K562 (cell line): ENCODE results near the gene TBX6. TPM values are rescaled to one million over a fixed set of nuclear protein-coding genes. Genes with fewer than 3 reads are reported as not detected.

ENCODE experiments used
- ATAC-seq: fragments of 200-7000 bp; cut with Tn5 transposase; 3 replicates; pipeline ENCODE4 v1.9.1; 2020; ENCODE audit warnings: moderate library complexity
- BruUV-seq: library from RNA; stranded (reverse); fragments of 400-500 nt; replicated peaks from 2 replicates; lab custom pipeline; 2021; lab: Mats Ljungman, UMichigan
- CTCF ChIA-PET: fragments of 300-600 bp; formaldehyde crosslinking; extraction: SDS; loops from one replicate; lab custom pipeline; 2021; ENCODE audit warnings: low intra/inter-chr PET ratio; lab: Yijun Ruan, JAX
- POLR2A ChIA-PET: fragments of 300-600, 350-650 bp; sonication (Branson Sonifier 250); formaldehyde crosslinking; extraction: SDS; loops from one replicate; lab custom pipeline; 2021; ENCODE audit warnings: antibody characterized with exemption, inconsistent platforms; lab: Yijun Ruan, JAX
- DNase-seq, 4 experiments: peaks; one replicate each; pipeline versions ENCODE4 v3.0.0 to v3.0.0-alpha.2; 2011 to 2018; ENCODE audit warnings: low spot score in 3 of 4, mixed read lengths in 3 of 4; ENCODE audit errors: extremely low read depth in 1 of 4
- FAIRE-seq: peaks from 2 replicates; lab custom pipeline; 2011; peaks lifted over from hg19 to GRCh38; lab: Jason Lieb, UNC
- H2AFZ ChIP-seq: 2 replicates; pipeline ENCODE4 v1.6.0; 2011; ENCODE audit warnings: low read depth, low read length, control low read depth, inconsistent platforms
- H3K27ac ChIP-seq: fragments of 200-600 bp; 3 replicates; pipeline ENCODE4 v1.8.0; 2011; ENCODE audit warnings: low read depth, mild to moderate bottlenecking, control low read depth, inconsistent platforms, low read length, moderate library complexity, mixed read lengths; ENCODE audit errors: extremely low read depth
- H3K27me3 ChIP-seq, 2 experiments: fragments of 300-600 bp in 1 of 2; 2 replicates in 1 of 2; 3 replicates in 1 of 2; pipeline versions ENCODE4 v1.6.0 to v1.8.0; 2011; ENCODE audit warnings: inconsistent platforms in 2 of 2, low read length in 2 of 2, mild to moderate bottlenecking in 1 of 2, mixed read lengths in 1 of 2, moderate library complexity in 1 of 2; ENCODE audit not compliant: control insufficient read depth in 2 of 2, insufficient read depth in 2 of 2
- H3K36me3 ChIP-seq: fragments of 300-600 bp; 3 replicates; pipeline ENCODE4 v1.8.0; 2011; ENCODE audit warnings: mild to moderate bottlenecking, low read length, inconsistent platforms; ENCODE audit not compliant: control insufficient read depth, insufficient read depth
- H3K4me1 ChIP-seq, 2 experiments: fragments of 200-600 bp in 1 of 2; replicated peaks in 1 of 2; 2 replicates in 1 of 2; 3 replicates in 1 of 2; pipeline versions ENCODE4 v1.5.1 to v1.8.0; 2011; ENCODE audit warnings: inconsistent platforms in 2 of 2, low read length in 2 of 2, mild to moderate bottlenecking in 1 of 2, mixed read lengths in 1 of 2, moderate library complexity in 1 of 2; ENCODE audit not compliant: control insufficient read depth in 2 of 2, insufficient read depth in 2 of 2
- H3K4me2 ChIP-seq: 2 replicates; pipeline ENCODE4 v1.6.1; 2011; ENCODE audit warnings: low read length, control low read depth, inconsistent platforms, mixed read lengths; ENCODE audit not compliant: insufficient read depth
- H3K4me3 ChIP-seq: fragments of 200-600 bp; sonication (generic), shearing (Covaris generic); 2 replicates; pipeline ENCODE4 v1.5.1; 2016; ENCODE audit warnings: control low read depth, inconsistent platforms
- H3K79me2 ChIP-seq: fragments of 200-600 bp; 3 replicates; pipeline ENCODE4 v1.8.0; 2011; ENCODE audit warnings: low read length, inconsistent platforms; ENCODE audit not compliant: control insufficient read depth, insufficient read depth
- H3K9ac ChIP-seq, 2 experiments: 2 replicates each; pipeline versions ENCODE4 v1.6.0 to v1.6.1; 2011; ENCODE audit warnings: low read depth in 2 of 2, low read length in 2 of 2, control low read depth in 1 of 2, inconsistent platforms in 1 of 2, mild to moderate bottlenecking in 1 of 2, mixed read lengths in 1 of 2; ENCODE audit not compliant: insufficient read depth in 1 of 2
- H3K9me1 ChIP-seq: one replicate; pipeline ENCODE4 v1.6.0; 2011; ENCODE audit warnings: inconsistent platforms, mild to moderate bottlenecking, low read length, moderate library complexity; ENCODE audit not compliant: control insufficient read depth, insufficient read depth
- H3K9me3 ChIP-seq: replicated peaks from 2 replicates; pipeline ENCODE4 v1.5.1; 2011; ENCODE audit warnings: low read depth, low read length, inconsistent platforms; ENCODE audit not compliant: control insufficient read depth, insufficient read depth
- H4K20me1 ChIP-seq: replicated peaks from 2 replicates; pipeline ENCODE4 v1.6.1; 2011; ENCODE audit warnings: low read length, inconsistent platforms, mixed read lengths; ENCODE audit not compliant: control insufficient read depth, insufficient read depth
- CEBPB ChIP-seq: fragments of 450-650 bp; IDR thresholded peaks from 2 replicates; pipeline ENCODE4 v1.6.1; 2016; ENCODE audit warnings: missing genetic modification characterization, missing compliant biosample characterization
- CXXC5 ChIP-seq: fragments of 250-450 bp; sonication (Bioruptor Pico); IDR thresholded peaks from 2 replicates; pipeline ENCODE4 v1.8.0; 2022; ENCODE audit warnings: inconsistent platforms, mild to moderate bottlenecking, moderate library complexity
- FIP1L1 ChIP-seq: fragments of 200-400 bp; formaldehyde crosslinking; IDR thresholded peaks from 2 replicates; pipeline ENCODE4 v1.6.1; 2018; ENCODE audit warnings: mild to moderate bottlenecking, low read depth, low read length; ENCODE audit not compliant: poor library complexity, severe bottlenecking
- FOSL1 ChIP-seq: fragments of 200-800 bp; sonication (Bioruptor generic); conservative IDR thresholded peaks from 2 replicates; pipeline ENCODE4 v1.6.1; 2016; ENCODE audit warnings: missing genetic modification characterization, missing compliant biosample characterization
- HLTF ChIP-seq: fragments of 450-650 bp; IDR thresholded peaks from 2 replicates; pipeline ENCODE4 v1.6.1; 2016
- HMG20B ChIP-seq: fragments of 250-450 bp; sonication (Bioruptor Pico); IDR thresholded peaks from 2 replicates; pipeline ENCODE4 v1.5.0; 2021; ENCODE audit warnings: mild to moderate bottlenecking
- IFI16 ChIP-seq: fragments of 250-450 bp; sonication (Bioruptor Pico); IDR thresholded peaks from 2 replicates; pipeline ENCODE4 v2.1.2; 2022; ENCODE audit warnings: mild to moderate bottlenecking, inconsistent platforms
- POLR2G ChIP-seq: fragments of 200-400 bp; formaldehyde crosslinking; IDR thresholded peaks from 2 replicates; pipeline ENCODE4 v1.6.1; 2017; ENCODE audit warnings: low read depth, mild to moderate bottlenecking, antibody characterized with exemption, low read length, moderate library complexity
- RBFOX2 ChIP-seq: fragments of 200-400 bp; formaldehyde crosslinking; IDR thresholded peaks from 2 replicates; pipeline ENCODE4 v1.6.1; 2017; ENCODE audit warnings: low read depth, mild to moderate bottlenecking, low read length, moderate library complexity
- SP1 ChIP-seq: sonication (generic); formaldehyde crosslinking; IDR thresholded peaks from 2 replicates; pipeline ENCODE4 v1.8.1; 2022; ENCODE audit warnings: mild to moderate bottlenecking, missing genetic modification reagents
- SRSF7 ChIP-seq: fragments of 200-400 bp; formaldehyde crosslinking; optimal IDR thresholded peaks from 2 replicates; pipeline ENCODE3; 2017; ENCODE audit warnings: mild to moderate bottlenecking, low read depth, low read length
- TOE1 ChIP-seq, 2 experiments: fragments of 450-650 bp in 1 of 2; sonication (generic) in 1 of 2; formaldehyde crosslinking in 1 of 2; IDR thresholded peaks; 2 replicates each; pipeline versions ENCODE4 v1.7.1 to v1.8.0; 2016 to 2022; ENCODE audit warnings: borderline replicate concordance in 2 of 2, mild to moderate bottlenecking in 2 of 2, antibody characterized with exemption in 1 of 2, inconsistent platforms in 1 of 2, low read depth in 1 of 2, missing genetic modification reagents in 1 of 2, moderate library complexity in 1 of 2
- ZNF282 ChIP-seq: sonication (generic); formaldehyde crosslinking; IDR thresholded peaks from 2 replicates; pipeline ENCODE4 v1.8.1; 2023; ENCODE audit warnings: missing genetic modification reagents
- WGBS: fragments of 100-300 bp; shearing (Covaris generic); methylation state at CpG from one replicate; pipeline ENCODE4 v1.1.6; 2016; ENCODE audit warnings: low coverage, mixed read lengths; ENCODE audit not compliant: insufficient coverage; ENCODE audit errors: missing lambda C conversion rate; 5-methylcytosine and 5-hydroxymethylcytosine counted together
- in situ Hi-C: fragments of 300-500 bp; cut with MboI; formaldehyde crosslinking; loops from 4 replicates; pipeline ENCODE4 v1.15.0; 2018; ENCODE audit warnings: inconsistent platforms, mixed read lengths
- intact Hi-C: fragments of 100-400 bp; cut with micrococcal nuclease; formaldehyde crosslinking; loops from 2 replicates; pipeline ENCODE4 v1.14.2; 2022
- polyA plus RNA-seq, 8 experiments: library from polyadenylated mRNA; depleted of rRNA in 4 of 8; stranded (reverse) in 5 of 8; unstranded in 3 of 8; fragments of >200 nt; fragmentation: Nextera tagmentation in 2 of 8; fragmentation: Illumina TruSeq in 1 of 8; extraction: Ambion mirVana in 2 of 8; extraction: Trizol in 1 of 8; gene quantifications; 2 replicates each; pipeline versions ENCODE4 v1.2.1 to v1.2.3, GENCODE V29; 2011 to 2014; ENCODE audit warnings: inconsistent platforms in 1 of 8, missing spikeins in 1 of 8
- total RNA-seq, 7 experiments: library from RNA; depleted of rRNA in 6 of 7; stranded (reverse); fragments of >200 nt in 6 of 7; fragmentation: Illumina TruSeq in 2 of 7; extraction: Trizol in 2 of 7; gene quantifications; 2 replicates each; pipeline versions ENCODE4 v1.2.1 to v1.2.3, GENCODE V29; 2011 to 2021; ENCODE audit warnings: low replicate concordance in 1 of 7
- TF ChIP-seq, protein P1 (sequence below), 3 experiments: fragments of 200-800 bp in 1 of 3; fragments of 250-450 bp in 1 of 3; fragments of 450-650 bp in 1 of 3; sonication (Bioruptor Pico) in 1 of 3; sonication (Bioruptor generic) in 1 of 3; formaldehyde crosslinking in 1 of 3; IDR thresholded peaks; 2 replicates each; pipeline versions ENCODE4 v1.6.1 to v1.8.0; 2016 to 2022; ENCODE audit warnings: mild to moderate bottlenecking in 2 of 3, missing genetic modification characterization in 2 of 3, missing compliant biosample characterization in 1 of 3, moderate library complexity in 1 of 3
- TF ChIP-seq, protein P2 (sequence below): fragments of 450-650 bp; IDR thresholded peaks from 2 replicates; pipeline ENCODE4 v1.6.1; 2016; ENCODE audit warnings: antibody characterized with exemption

The TBX6 gene
- total and polyA plus RNA-seq, 9 of the 15 experiments (the other 6 are each of a cell fraction or from before 2014, with no cell fraction given): 0.07 to 0.58 (median 0.11) TPM; not detected in 2

DNA sequence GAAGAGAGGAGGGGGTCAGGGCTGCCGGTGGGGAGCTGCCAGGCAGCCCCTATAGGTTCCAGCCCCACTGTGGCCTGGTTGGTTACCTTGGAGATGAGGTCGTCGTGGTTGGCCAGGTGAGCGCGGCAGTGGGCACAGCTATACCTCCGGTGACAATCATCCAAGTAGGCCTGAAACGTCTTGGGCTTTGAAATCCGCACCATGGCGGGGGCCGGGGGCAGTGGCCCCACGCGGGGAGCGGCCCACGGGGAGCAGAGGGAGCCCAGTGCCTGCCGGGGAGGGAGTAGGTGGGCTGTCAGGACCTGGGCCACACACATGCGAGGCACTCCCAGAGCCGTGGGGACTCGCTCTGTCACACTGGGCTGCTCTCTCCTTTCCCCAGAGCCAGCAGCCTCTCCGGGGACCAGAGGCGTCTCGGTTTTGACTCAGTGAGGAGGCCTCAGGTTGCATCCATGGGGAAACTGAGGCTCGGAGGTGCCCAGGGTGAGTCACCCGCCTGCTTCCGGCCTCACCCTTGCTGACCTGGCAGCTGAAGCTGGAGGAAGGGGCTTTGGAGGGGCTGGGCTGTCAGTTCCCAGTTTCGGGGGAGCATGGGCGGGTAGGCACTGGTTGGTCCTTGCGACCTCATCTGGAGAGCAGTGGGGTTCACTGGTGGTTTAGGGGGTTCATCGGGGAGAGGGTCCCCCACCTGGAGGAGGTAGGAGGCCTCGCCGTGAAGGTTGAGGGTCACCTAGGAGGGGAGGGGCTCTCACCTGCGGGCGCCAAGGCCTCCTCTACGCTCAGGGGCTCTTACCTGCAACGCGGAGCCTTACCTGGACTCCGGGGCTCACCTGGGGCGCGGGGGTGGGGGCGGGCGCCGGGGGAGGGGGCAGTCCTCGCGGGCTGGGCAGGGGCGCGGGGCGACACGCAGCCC is 3.7 kb upstream of the TBX6 start:
- Histone ChIP-seq H3K36me3 (no peaks in the 10 kb centered on the region; the same call in 2 of the 3 replicates), H3K27ac (peak overlapping the region; percentile 52; the same call in 2 of the 3 replicates), H3K27me3 (no peaks in the 10 kb centered on the region), H3K9ac (peak overlapping the region; percentile 50 to 88; a peak in 3 of 4 replicates), H3K79me2 (peaks cover 3% of the 10 kb centered on the region; the same call in 1 of the 3 replicates), H3K9me3 (peaks cover 21% of the 10 kb centered on the region), H3K4me3 (peak overlapping the region; percentile 33), H4K20me1 (no peaks in the 10 kb centered on the region), H3K4me1 (peaks cover 29 to 59% of the 10 kb centered on the region in 2 experiments), H2AFZ (no peak overlapping the region), H3K9me1 (no peaks in the 10 kb centered on the region), H3K4me2 (peak overlapping the region; percentile 69)
- DNase-seq (no peak), ATAC-seq (no peak), FAIRE-seq (no peak)
- BruUV-seq: no TSS peak
- intact Hi-C loops: loop anchor here (10.0 kb wide), 1 partner anchor 559 kb away; the partner anchor contains the start of genes FBRS and PRR14
- ChIA-PET CTCF (no interaction called here), POLR2A (interaction anchor here (1.0 to 1.7 kb wide), 4 partner anchors 16 to 21 kb away, joined by 3 to 5 read pairs (median 3); no protein-coding TSS in a partner anchor)
- 60% methylated on average over 24 of the region's 47 CpGs for WGBS
- in situ Hi-C loops: no loop called here
- TF ChIP-seq, protein P1, sequence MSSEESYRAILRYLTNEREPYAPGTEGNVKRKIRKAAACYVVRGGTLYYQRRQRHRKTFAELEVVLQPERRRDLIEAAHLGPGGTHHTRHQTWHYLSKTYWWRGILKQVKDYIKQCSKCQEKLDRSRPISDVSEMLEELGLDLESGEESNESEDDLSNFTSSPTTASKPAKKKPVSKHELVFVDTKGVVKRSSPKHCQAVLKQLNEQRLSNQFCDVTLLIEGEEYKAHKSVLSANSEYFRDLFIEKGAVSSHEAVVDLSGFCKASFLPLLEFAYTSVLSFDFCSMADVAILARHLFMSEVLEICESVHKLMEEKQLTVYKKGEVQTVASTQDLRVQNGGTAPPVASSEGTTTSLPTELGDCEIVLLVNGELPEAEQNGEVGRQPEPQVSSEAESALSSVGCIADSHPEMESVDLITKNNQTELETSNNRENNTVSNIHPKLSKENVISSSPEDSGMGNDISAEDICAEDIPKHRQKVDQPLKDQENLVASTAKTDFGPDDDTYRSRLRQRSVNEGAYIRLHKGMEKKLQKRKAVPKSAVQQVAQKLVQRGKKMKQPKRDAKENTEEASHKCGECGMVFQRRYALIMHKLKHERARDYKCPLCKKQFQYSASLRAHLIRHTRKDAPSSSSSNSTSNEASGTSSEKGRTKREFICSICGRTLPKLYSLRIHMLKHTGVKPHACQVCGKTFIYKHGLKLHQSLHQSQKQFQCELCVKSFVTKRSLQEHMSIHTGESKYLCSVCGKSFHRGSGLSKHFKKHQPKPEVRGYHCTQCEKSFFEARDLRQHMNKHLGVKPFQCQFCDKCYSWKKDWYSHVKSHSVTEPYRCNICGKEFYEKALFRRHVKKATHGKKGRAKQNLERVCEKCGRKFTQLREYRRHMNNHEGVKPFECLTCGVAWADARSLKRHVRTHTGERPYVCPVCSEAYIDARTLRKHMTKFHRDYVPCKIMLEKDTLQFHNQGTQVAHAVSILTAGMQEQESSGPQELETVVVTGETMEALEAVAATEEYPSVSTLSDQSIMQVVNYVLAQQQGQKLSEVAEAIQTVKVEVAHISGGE (CRISPR knock-in tag; IDR thresholded peaks at IDR 0.05): 0 out of 6 replicates have a peak, but pooled peaks of 1 of the 3 experiments have one; percentile 17
- no peak for TF ChIP-seq HMG20B
- no peak for TF ChIP-seq CXXC5 (CRISPR knock-in tag)
- peak; percentile 35; the same call in 1 of the 2 replicates for TF ChIP-seq SP1
- peak; percentile 39; the same call in 1 of the 2 replicates for TF ChIP-seq POLR2G
- TF ChIP-seq, protein P2, sequence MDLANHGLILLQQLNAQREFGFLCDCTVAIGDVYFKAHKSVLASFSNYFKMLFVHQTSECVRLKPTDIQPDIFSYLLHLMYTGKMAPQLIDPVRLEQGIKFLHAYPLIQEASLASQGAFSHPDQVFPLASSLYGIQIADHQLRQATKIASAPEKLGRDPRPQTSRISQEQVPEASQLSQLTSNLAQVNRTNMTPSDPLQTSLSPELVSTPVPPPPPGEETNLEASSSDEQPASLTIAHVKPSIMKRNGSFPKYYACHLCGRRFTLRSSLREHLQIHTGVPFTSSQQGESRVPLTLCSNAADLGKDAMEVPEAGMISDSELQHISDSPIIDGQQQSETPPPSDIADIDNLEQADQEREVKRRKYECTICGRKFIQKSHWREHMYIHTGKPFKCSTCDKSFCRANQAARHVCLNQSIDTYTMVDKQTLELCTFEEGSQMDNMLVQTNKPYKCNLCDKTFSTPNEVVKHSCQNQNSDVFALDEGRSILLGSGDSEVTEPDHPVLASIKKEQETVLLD: 0 out of 2 replicates have a peak, but pooled peaks have one; percentile 5
- TF ChIP-seq SRSF7: no peak
- no peak for TF ChIP-seq HLTF
- no peak for TF ChIP-seq CEBPB (tag)
- TF ChIP-seq RBFOX2: peak; percentile 54
- TF ChIP-seq FIP1L1: peak; percentile 4
- no peak for TF ChIP-seq ZNF282 (CRISPR knock-in tag)
- TF ChIP-seq IFI16: no peak
- no peak for TF ChIP-seq TOE1 (IDR thresholded peaks at IDR 0.05; ENCODE audit: borderline replicate concordance)
- no peak for TF ChIP-seq TOE1 (CRISPR knock-in tag; IDR thresholded peaks at IDR 0.05; ENCODE audit: borderline replicate concordance, low read depth)
- no peak for TF ChIP-seq FOSL1 (tag)
